Measurements from ENCODE around the gene UGT3A2. TPM values are rescaled to one million over a fixed set of nuclear protein-coding genes. Genes with fewer than 3 reads are reported as not detected.

UGT3A2 gene
- total and polyA plus RNA-seq, 2 of the 8 experiments (the other 6 are each of a cell fraction or from before 2014, with no cell fraction given): 19.4 to 28.8 TPM

- Histone ChIP-seq H2BK120ac (replicated peaks; ENCODE audit: low read depth, low read length) (no peak overlapping the region), H3K4ac (replicated peaks; ENCODE audit: insufficient read length, low read depth, low read length) (no peak overlapping the region), H3K18ac (ENCODE audit: extremely low read depth, low read length) (no peak overlapping the region), H4K8ac (ENCODE audit: extremely low read depth, insufficient read depth, low read length) (no peak overlapping the region), H2BK12ac (ENCODE audit: low read depth, low read length) (no peak overlapping the region), H3K56ac (replicated peaks; ENCODE audit: insufficient read length, low read depth, low read length) (no peak overlapping the region), H3K4me3 (ENCODE audit: extremely low read depth in 1 of 4, insufficient read depth in 2 of 4, low read depth in 3 of 4, low read length in 4 of 4) (no peak overlapping the region), H3K23me2 (ENCODE audit: low read depth, low read length) (no peaks in the 10 kb centered on the region), H3K14ac (ENCODE audit: insufficient read length) (no peak overlapping the region), H2BK5ac (ENCODE audit: low read depth, low read length) (no peak overlapping the region), H3K27me3 (replicated peaks in 1 of 4; ENCODE audit: control insufficient read depth in 3 of 4, extremely low read depth in 1 of 4, insufficient read depth in 3 of 4, low read length in 3 of 4) (no peaks in the 10 kb centered on the region), H2BK15ac (ENCODE audit: low read length) (no peak overlapping the region), H3K79me2 (ENCODE audit: control insufficient read depth in 1 of 2, insufficient read depth in 2 of 2, low read length in 2 of 2) (no peaks in the 10 kb centered on the region), H4K91ac (replicated peaks; ENCODE audit: insufficient read length, low read length) (no peak overlapping the region), H3K9me3 (ENCODE audit: insufficient read depth in 2 of 2, low read depth in 1 of 2, low read length in 1 of 2) (0 out of 4 replicates have a peak, but pooled peaks cover 0 to under 1% of the 10 kb centered on the region in 2 experiments), H2AK5ac (ENCODE audit: low read depth, low read length) (no peak overlapping the region), H3K4me1 (replicated peaks in 1 of 4; ENCODE audit: control insufficient read depth in 3 of 4, insufficient read depth in 4 of 4, low read length in 3 of 4) (no peaks in the 10 kb centered on the region), H4K20me1 (replicated peaks in 1 of 2; ENCODE audit: control insufficient read depth in 1 of 2, insufficient read depth in 2 of 2, low read length in 2 of 2) (no peaks in the 10 kb centered on the region), H3K27ac (ENCODE audit: low read depth, low read length) (no peak overlapping the region), H3K79me1 (ENCODE audit: low read depth, low read length) (no peaks in the 10 kb centered on the region), H2BK20ac (ENCODE audit: low read length) (no peak overlapping the region), H4K5ac (ENCODE audit: insufficient read length, low read depth, low read length) (no peak overlapping the region), H3K4me2 (ENCODE audit: insufficient read depth in 1 of 2, low read depth in 2 of 2, low read length in 2 of 2) (no peak overlapping the region), H3K23ac (ENCODE audit: insufficient read length) (no peak overlapping the region), H2AFZ (ENCODE audit: low read length) (no peak overlapping the region), H3K36me3 (ENCODE audit: control insufficient read depth in 2 of 4, insufficient read depth in 4 of 4, low read length in 3 of 4) (no peaks in the 10 kb centered on the region), H3K9ac (replicated peaks in 1 of 4; ENCODE audit: extremely low read depth in 1 of 4, low read depth in 3 of 4, low read length in 3 of 4) (no peak overlapping the region)
- ChIA-PET CTCF (ENCODE audit: partially characterized antibody) (interaction anchor here (1.1 to 2.0 kb wide), 3 partner anchors 8 to 71 kb away, joined by 3 to 5 read pairs (median 3); no protein-coding TSS in a partner anchor), POLR2A (ENCODE audit: partially characterized antibody) (no interaction called here)
- DNase-seq (ENCODE audit: low read depth in 1 of 2, low spot score in 2 of 2) (no peak), FAIRE-seq (no peak)
- TF ChIP-seq CBX8 (IDR thresholded peaks at IDR 0.05; ENCODE audit: borderline replicate concordance, low read depth, low read length) (no peak), PHF8 (conservative IDR thresholded peaks at IDR 0.05; ENCODE audit: low read depth, low read length) (no peak), NRF1 (IDR thresholded peaks at IDR 0.05; ENCODE audit: low read depth, low read length) (no peak), RNF2 (IDR thresholded peaks at IDR 0.05; ENCODE audit: borderline replicate concordance, low read depth, low read length, missing control alignments, poor library complexity, severe bottlenecking) (no peak), YY1 (IDR thresholded peaks at IDR 0.05; ENCODE audit: low read depth, low read length) (no peak), POLR2A (IDR thresholded peaks at IDR 0.05; ENCODE audit: control extremely low read depth in 1 of 2, low read depth in 2 of 2, low read length in 2 of 2) (no peak), GABPA (IDR thresholded peaks at IDR 0.05; ENCODE audit: borderline replicate concordance, insufficient read depth, low read length) (no peak), CHD1 (IDR thresholded peaks at IDR 0.05; ENCODE audit: low read depth, low read length) (no peak), ATF2 (IDR thresholded peaks at IDR 0.05; ENCODE audit: low read length) (no peak), SRF (IDR thresholded peaks at IDR 0.05; ENCODE audit: low read depth, low read length) (no peak), TAF7 (optimal IDR thresholded peaks at IDR 0.05; ENCODE audit: borderline replicate concordance, low read depth, low read length) (no peak), BRCA1 (IDR thresholded peaks at IDR 0.05; ENCODE audit: low read depth, low read length) (no peak), RFX5 (IDR thresholded peaks at IDR 0.05; ENCODE audit: borderline replicate concordance, low read depth, low read length) (no peak), BCL11A (IDR thresholded peaks at IDR 0.05; ENCODE audit: low read depth in 2 of 2, low read length in 2 of 2) (no peak)
These were observed 33.6 kb downstream of the UGT3A2 start for GRCh38 chr5:36033047-36033446.

Measured in H1 (cell line).